CD14-positive monocyte (primary cell): Measurements from ENCODE around the gene PDZRN3. TPM values are rescaled to one million over a fixed set of nuclear protein-coding genes. Genes with fewer than 3 reads are reported as not detected.

Experiments used
- DNase-seq, 3 donors: peaks; one replicate each; pipeline ENCODE4 v3.0.0-alpha.2; 2011 to 2022
- H2AFZ ChIP-seq: 2 replicates; pipeline ENCODE4 v1.6.0; 2012; ENCODE audit warnings: mild to moderate bottlenecking, low read depth, low read length, inconsistent platforms; ENCODE audit not compliant: insufficient read depth, poor library complexity, severe bottlenecking
- H3K27ac ChIP-seq, 2 donors: 1 replicate in 1 of 2; 2 replicates in 1 of 2; pipeline ENCODE4 v1.5.1; 2012 to 2013; ENCODE audit warnings: low read length in 2 of 2, control low read depth in 1 of 2, inconsistent platforms in 1 of 2, low read depth in 1 of 2, mild to moderate bottlenecking in 1 of 2
- H3K27me3 ChIP-seq, 2 donors: one replicate each; pipeline versions ENCODE4 v1.6.0 to v1.6.1; 2011 to 2013; ENCODE audit warnings: low read length in 2 of 2; ENCODE audit not compliant: control insufficient read depth in 2 of 2, insufficient read depth in 2 of 2
- H3K36me3 ChIP-seq, 2 donors: replicated peaks in 1 of 2; 1 replicate in 1 of 2; 2 replicates in 1 of 2; pipeline versions ENCODE4 v1.5.1 to v1.6.1; 2012 to 2013; ENCODE audit warnings: low read length in 2 of 2, control low read depth in 1 of 2, inconsistent platforms in 1 of 2, mild to moderate bottlenecking in 1 of 2; ENCODE audit not compliant: insufficient read depth in 2 of 2, control insufficient read depth in 1 of 2
- H3K4me1 ChIP-seq, 2 donors: 1 replicate in 1 of 2; 2 replicates in 1 of 2; pipeline versions ENCODE4 v1.5.1 to v1.6.1; 2012 to 2013; ENCODE audit warnings: low read length in 2 of 2, control low read depth in 1 of 2, inconsistent platforms in 1 of 2, mild to moderate bottlenecking in 1 of 2, moderate library complexity in 1 of 2; ENCODE audit not compliant: insufficient read depth in 2 of 2, control insufficient read depth in 1 of 2
- H3K4me2 ChIP-seq: replicated peaks from 2 replicates; pipeline ENCODE3; 2012; ENCODE audit warnings: low read length, moderate library complexity, mild to moderate bottlenecking; ENCODE audit not compliant: poor library complexity, severe bottlenecking; ENCODE audit errors: extremely low read depth
- H3K4me3 ChIP-seq, 3 experiments: fragments of 200-600 bp in 1 of 3; sonication (generic) in 1 of 3; replicated peaks in 1 of 3; 1 replicate in 2 of 3; 2 replicates in 1 of 3; pipeline ENCODE4 v1.5.1; 2011 to 2013; ENCODE audit warnings: low read length in 3 of 3, mild to moderate bottlenecking in 3 of 3, control low read depth in 2 of 3, low read depth in 2 of 3, inconsistent platforms in 1 of 3, moderate library complexity in 1 of 3
- H3K79me2 ChIP-seq: 2 replicates; pipeline ENCODE4 v1.6.0; 2012; ENCODE audit warnings: mild to moderate bottlenecking, control low read depth, inconsistent platforms, low read length, moderate library complexity; ENCODE audit not compliant: insufficient read depth
- H3K9ac ChIP-seq: 2 replicates; pipeline ENCODE4 v1.6.0; 2017; ENCODE audit warnings: low read length, mild to moderate bottlenecking; ENCODE audit not compliant: insufficient read depth, poor library complexity, severe bottlenecking
- H3K9me3 ChIP-seq, 2 donors: replicated peaks in 1 of 2; 1 replicate in 1 of 2; 2 replicates in 1 of 2; pipeline versions ENCODE4 v1.5.1 to v1.6.1; 2012 to 2013; ENCODE audit warnings: low read length in 2 of 2, control low read depth in 1 of 2; ENCODE audit not compliant: control insufficient read depth in 1 of 2, insufficient read depth in 1 of 2
- H4K20me1 ChIP-seq: 2 replicates; pipeline ENCODE4 v1.6.0; 2012; ENCODE audit warnings: mild to moderate bottlenecking, low read length, control low read depth, moderate library complexity; ENCODE audit not compliant: insufficient read depth
- H3K27ac Mint-ChIP-seq, 7 donors: one replicate each; pipeline ENCODE4 v1.8.0; 2020; ENCODE audit warnings: mild to moderate bottlenecking in 7 of 7, mixed read lengths in 7 of 7, moderate library complexity in 6 of 7, inconsistent platforms in 2 of 7
- H3K27me3 Mint-ChIP-seq, 3 donors: one replicate each; pipeline ENCODE4 v1.8.0; 2021 to 2022; ENCODE audit warnings: low read depth in 3 of 3, mild to moderate bottlenecking in 3 of 3, mixed read lengths in 3 of 3, moderate library complexity in 3 of 3, inconsistent platforms in 1 of 3
- H3K36me3 Mint-ChIP-seq, 2 donors: one replicate each; pipeline ENCODE4 v1.8.0; 2020; ENCODE audit warnings: mixed read lengths in 2 of 2, inconsistent platforms in 1 of 2, mild to moderate bottlenecking in 1 of 2
- H3K4me1 Mint-ChIP-seq: one replicate; pipeline ENCODE4 v1.8.0; 2020; ENCODE audit warnings: mild to moderate bottlenecking, mixed read lengths
- H3K4me3 Mint-ChIP-seq, 2 donors: one replicate each; pipeline ENCODE4 v1.8.0; 2020; ENCODE audit warnings: mild to moderate bottlenecking in 2 of 2, mixed read lengths in 2 of 2, moderate library complexity in 1 of 2
- H3K9me3 Mint-ChIP-seq, 7 donors: one replicate each; pipeline ENCODE4 v1.8.0; 2020 to 2022; ENCODE audit warnings: mixed read lengths in 7 of 7, mild to moderate bottlenecking in 6 of 7, moderate library complexity in 6 of 7, inconsistent platforms in 2 of 7
- WGBS: methylation state at CpG from one replicate; pipeline ENCODE4 v1.1.5; 2013; ENCODE audit warnings: missing lambda C conversion rate; ENCODE audit not compliant: insufficient coverage; 5-methylcytosine and 5-hydroxymethylcytosine counted together
- intact Hi-C, 2 donors: fragments of 100-400 bp; cut with micrococcal nuclease; formaldehyde crosslinking; loops; one replicate each; pipeline versions ENCODE4 v1.15.0 to v1.15.1; 2023
- polyA plus RNA-seq, 3 donors: library from polyadenylated mRNA; depleted of rRNA in 1 of 3; unstranded in 2 of 3; stranded (reverse) in 1 of 3; fragments of 300-500 nt in 2 of 3; fragments of >200 nt in 1 of 3; fragmentation: Illumina TruSeq in 2 of 3; gene quantifications; 1 replicate in 2 of 3; 2 replicates in 1 of 3; pipeline ENCODE4 v1.2.3, GENCODE V29; 2012 to 2021
- TF ChIP-seq, protein P1 (sequence below): fragments of 200-600 bp; IDR thresholded peaks from one replicate; pipeline ENCODE4 v1.8.0; 2022; ENCODE audit warnings: antibody characterized with exemption, mild to moderate bottlenecking

PDZRN3 gene
- polyA plus RNA-seq, 3 donors: not detected

DNA sequence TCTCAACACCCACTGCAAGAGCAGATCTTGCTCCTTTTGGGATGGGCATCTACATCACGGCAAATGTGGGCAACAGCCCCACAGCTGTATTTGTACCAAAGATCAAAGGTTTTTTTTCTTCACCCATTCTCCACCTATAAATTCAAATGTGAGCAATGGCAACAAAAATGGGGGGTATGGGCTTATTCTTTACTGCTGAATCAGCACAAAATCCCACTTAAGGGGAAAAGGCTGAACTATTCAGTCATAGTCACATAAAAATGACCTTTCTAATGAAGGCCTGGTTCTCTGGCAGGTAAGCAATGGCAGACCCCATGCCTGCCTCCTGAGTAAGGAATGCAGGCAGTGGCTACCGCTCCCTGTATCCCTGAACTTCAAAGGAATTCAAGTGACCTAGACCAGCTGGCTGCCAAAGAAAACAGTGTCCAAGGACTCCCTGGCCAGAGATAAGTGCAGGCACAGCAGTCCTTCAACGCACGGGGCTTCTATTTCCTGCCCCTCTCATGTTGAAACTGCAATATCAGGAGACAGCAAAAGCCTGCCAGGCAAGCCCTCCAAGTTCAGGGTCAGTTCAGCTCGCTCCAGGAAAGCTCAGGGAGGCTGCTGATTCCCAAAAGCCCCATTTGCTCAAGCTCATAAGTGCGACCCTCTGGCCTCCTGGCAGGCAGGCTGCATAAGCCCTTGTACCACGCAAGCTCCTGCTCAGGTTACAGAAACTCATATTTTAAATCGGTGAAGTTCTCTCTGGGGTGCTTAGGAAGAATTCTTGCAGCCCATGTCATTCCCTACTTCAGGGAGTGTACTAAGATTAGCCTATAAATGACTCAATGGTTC lies 134.1 kb downstream of the PDZRN3 start:
- Histone ChIP-seq H3K4me1 (no peaks in the 10 kb centered on the region), H4K20me1 (no peaks in the 10 kb centered on the region), H3K36me3 (no peaks in the 10 kb centered on the region), H3K9me3 (no peaks in the 10 kb centered on the region), H3K9ac (no peak overlapping the region), H3K4me2 (no peak overlapping the region), H2AFZ (no peak overlapping the region), H3K27ac (no peak overlapping the region), H3K79me2 (no peaks in the 10 kb centered on the region), H3K27me3 (no peaks in the 10 kb centered on the region), H3K4me3 (no peak overlapping the region)
- intact Hi-C loops: no loop called here
- 76% methylated on average over 5 of the region's 8 CpGs for WGBS
- Mint-ChIP-seq H3K27me3 (peaks cover 2 to 8% (median 7%) of the 10 kb centered on the region in 3 donors), H3K27ac (no peak overlapping the region), H3K36me3 (no peaks in the 10 kb centered on the region), H3K4me3 (no peak overlapping the region), H3K4me1 (no peaks in the 10 kb centered on the region), H3K9me3 (no peaks in the 10 kb centered on the region)
- TF ChIP-seq, protein P1, sequence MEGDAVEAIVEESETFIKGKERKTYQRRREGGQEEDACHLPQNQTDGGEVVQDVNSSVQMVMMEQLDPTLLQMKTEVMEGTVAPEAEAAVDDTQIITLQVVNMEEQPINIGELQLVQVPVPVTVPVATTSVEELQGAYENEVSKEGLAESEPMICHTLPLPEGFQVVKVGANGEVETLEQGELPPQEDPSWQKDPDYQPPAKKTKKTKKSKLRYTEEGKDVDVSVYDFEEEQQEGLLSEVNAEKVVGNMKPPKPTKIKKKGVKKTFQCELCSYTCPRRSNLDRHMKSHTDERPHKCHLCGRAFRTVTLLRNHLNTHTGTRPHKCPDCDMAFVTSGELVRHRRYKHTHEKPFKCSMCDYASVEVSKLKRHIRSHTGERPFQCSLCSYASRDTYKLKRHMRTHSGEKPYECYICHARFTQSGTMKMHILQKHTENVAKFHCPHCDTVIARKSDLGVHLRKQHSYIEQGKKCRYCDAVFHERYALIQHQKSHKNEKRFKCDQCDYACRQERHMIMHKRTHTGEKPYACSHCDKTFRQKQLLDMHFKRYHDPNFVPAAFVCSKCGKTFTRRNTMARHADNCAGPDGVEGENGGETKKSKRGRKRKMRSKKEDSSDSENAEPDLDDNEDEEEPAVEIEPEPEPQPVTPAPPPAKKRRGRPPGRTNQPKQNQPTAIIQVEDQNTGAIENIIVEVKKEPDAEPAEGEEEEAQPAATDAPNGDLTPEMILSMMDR: no peak
- DNase-seq: no peak

DNA sequence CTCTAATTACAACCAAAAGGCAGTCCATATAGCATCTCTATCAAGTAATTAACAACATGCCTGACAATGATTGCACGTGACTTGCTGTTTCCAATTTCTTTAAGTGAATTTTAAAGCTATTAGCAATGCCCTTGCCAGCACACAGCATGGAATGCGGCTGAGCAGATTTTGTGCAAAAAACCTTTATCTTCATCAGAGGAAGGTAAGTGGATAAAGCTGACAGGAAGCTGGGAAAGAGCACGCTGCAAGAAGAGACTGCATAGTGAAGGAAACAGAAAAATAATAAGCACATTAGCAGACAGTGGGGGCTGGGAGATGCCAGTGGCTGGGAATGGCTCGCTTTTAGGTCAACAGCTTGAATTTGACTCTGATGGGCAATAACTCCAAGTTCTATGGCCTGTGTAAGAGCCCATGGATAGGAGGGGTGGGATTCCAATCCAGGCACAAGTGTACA lies 138.8 kb downstream of the PDZRN3 start:
- Histone ChIP-seq H3K4me3 (no peak overlapping the region), H3K36me3 (no peaks in the 10 kb centered on the region), H3K4me2 (no peak overlapping the region), H2AFZ (no peak overlapping the region), H3K9me3 (no peaks in the 10 kb centered on the region), H3K27me3 (no peaks in the 10 kb centered on the region), H3K79me2 (no peaks in the 10 kb centered on the region), H3K27ac (no peak overlapping the region), H3K4me1 (no peaks in the 10 kb centered on the region), H4K20me1 (no peaks in the 10 kb centered on the region), H3K9ac (no peak overlapping the region)
- Mint-ChIP-seq H3K36me3 (no peaks in the 10 kb centered on the region), H3K27me3 (peaks cover 12 to 20% (median 20%) of the 10 kb centered on the region in 3 donors), H3K4me3 (no peak overlapping the region), H3K27ac (no peak overlapping the region), H3K4me1 (no peaks in the 10 kb centered on the region), H3K9me3 (no peaks in the 10 kb centered on the region)
- intact Hi-C loops: no loop called here
- 60% methylated on average over 2 of the region's 4 CpGs for WGBS
- TF ChIP-seq, protein P1: no peak
- DNase-seq: no peak
